NOMO-1 (cell line): Measurements from ENCODE around the gene STX8.
"Not testable (repeated sequence)": the region's sequence is repeated elsewhere in the genome, so short reads cannot be mapped to it uniquely, and the experiment has no call there.

Experiments used
- DNase-seq, 2 experiments: peaks; one replicate each; lab custom pipeline; 2025; ENCODE audit not compliant: unreplicated experiment in 2 of 2; lab: John Stamatoyannopoulos, UW

STX8 gene, protein sequence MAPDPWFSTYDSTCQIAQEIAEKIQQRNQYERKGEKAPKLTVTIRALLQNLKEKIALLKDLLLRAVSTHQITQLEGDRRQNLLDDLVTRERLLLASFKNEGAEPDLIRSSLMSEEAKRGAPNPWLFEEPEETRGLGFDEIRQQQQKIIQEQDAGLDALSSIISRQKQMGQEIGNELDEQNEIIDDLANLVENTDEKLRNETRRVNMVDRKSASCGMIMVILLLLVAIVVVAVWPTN

DNA sequence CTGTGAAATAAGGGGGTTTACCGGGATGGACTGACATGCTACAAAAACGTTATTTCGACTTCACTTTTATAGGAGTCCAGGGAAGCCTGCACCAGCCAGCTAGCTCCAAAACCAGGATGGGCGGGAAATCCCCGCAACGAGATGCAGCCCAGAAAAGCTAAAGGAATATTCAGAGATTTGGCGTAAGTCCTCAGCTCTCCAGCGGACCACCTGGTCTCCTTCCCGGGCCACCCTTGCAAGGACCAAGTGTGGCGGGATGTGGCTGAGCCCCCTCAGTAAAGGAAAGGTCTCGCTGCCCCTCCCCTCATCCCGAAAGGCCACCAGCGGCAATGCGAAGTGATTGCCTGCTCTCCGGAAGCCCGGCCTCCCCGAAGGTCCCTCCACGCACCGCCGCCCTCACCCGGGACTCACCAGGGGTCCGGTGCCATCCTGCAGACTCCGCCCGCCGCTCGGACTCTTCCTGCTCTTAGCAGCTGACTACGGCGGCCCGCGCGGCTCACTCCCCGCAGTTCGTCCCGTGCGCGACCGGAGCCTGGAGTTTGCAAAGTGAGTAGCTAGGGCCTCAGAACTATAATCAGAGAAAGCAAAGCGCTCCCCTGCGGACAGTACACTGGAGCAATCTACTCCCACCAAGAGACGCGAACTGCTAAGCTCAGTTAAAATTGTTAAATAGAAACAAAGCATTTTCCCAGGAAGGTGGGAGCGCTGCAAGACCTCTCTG lies at the start of gene STX8:
STX8 (minus strand) TSS at position 440 of the 721 bp plus-strand sequence; CDS start at position 428, 12 bp downstream.
- DNase-seq = peak; percentile 78 to 82

GRCh38 chr17:9622961-9623360 lies 47.3 kb upstream of the STX8 start:
- DNase-seq = no peak

- no peak for DNase-seq
These were observed 39.9 kb upstream of the STX8 start for GRCh38 chr17:9615486-9615885.

- no peak for DNase-seq
These were observed 36.4 kb upstream of the STX8 start for GRCh38 chr17:9612006-9612405.

GRCh38 chr17:9611557-9611956 lies 35.9 kb upstream of the STX8 start:
- no peak for DNase-seq

- DNase-seq = not testable (repeated sequence)
These were observed 31.4 kb upstream of the STX8 start for GRCh38 chr17:9607058-9607457.

- no peak for DNase-seq
These were observed 30.8 kb upstream of the STX8 start for GRCh38 chr17:9606453-9606852.

DNA sequence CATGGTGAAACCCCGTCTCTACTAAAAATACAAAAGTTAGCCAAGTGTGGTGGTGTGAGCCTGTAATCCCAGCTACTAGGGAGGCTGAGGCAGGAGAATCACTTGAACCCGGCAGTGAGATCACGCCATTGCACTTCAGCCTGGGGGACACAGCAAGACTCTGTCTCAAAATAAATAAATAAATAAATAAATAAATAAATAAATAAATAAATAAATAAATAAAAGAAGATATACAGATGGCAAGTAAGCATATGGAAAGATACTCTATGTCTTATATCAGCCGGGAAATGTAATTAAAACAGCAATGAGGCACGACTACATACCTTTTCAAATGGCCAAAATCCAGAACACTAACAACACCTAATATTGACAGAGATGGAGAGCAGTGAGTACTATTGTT lies 29.0 kb upstream of the STX8 start:
- DNase-seq = not testable (repeated sequence)

GRCh38 chr17:9598661-9599060 lies 23.0 kb upstream of the STX8 start:
- no peak for DNase-seq

GRCh38 chr17:9597638-9598037 lies 22.0 kb upstream of the STX8 start:
- not testable (repeated sequence) for DNase-seq

DNA sequence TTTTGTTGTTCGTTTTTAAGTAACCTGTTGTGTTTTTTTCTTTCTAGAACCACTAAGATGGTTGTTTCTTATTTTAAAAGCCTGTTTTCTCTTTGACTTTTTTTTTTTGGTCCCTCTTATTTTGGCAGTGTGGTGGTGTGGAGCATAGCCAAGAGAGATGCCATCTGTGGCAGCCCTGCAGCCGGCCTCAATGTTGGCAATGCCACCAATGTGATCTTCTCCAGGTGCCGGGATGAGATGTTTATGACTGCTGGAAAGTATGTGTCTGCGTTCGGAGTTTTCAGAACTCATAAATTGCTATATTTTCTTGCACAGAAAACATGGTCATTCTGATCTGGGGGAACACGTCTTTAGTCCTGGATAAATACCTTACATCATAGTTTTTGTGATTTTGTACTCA lies 18.4 kb upstream of the STX8 start:
- DNase-seq = no peak

- DNase-seq = no peak
These were observed 12.5 kb upstream of the STX8 start for GRCh38 chr17:9587969-9588656.

DNA sequence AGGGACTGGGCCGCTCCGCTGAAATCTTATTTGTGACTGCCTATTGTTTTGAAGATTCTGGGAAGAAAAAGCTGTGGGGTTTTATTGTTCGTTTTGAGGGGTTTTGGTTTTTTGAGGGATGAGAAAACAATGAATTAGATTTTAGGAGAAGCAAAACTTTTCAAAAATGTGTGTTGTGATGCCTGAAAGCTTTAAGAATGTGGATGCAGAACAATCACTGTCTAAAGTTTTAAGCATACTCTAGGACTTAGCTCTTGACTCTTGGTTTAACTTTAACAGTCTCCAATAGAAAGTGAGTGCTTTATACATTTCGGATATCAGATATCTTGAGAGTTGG lies 1.7 kb upstream of the STX8 start:
- peak in 1 of 2 experiments; percentile 25 for DNase-seq

- peak; percentile 8 to 53 for DNase-seq
These were observed 1.1 kb upstream of the STX8 start, which contains the start of gene CFAP52 for GRCh38 chr17:9576521-9577372. Gene CFAP52, plus strand, starts transcription at chr17:9576642. Its CDS starts 54 bp downstream, at chr17:9576696.

DNA sequence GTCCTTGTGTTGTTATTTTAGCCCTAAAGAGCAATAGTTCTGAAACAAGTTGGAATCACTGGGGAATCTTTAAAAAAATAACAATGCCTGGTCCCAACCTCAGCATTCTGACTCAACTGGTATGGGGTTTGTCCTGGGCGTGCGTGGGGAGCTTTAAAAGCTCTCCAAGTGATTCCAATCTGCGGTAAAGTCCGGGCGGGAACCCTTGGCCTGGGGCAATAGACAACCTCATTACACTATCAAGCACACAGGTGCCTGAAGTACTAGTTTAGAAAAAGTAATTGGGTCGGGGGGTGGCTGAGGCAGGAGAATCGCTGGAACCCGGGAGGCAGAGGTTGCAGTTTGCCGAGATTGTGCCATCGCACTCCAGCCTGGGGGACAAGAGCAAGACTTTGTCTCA lies 4.4 kb downstream of the STX8 start:
- DNase-seq = no peak

- no peak for DNase-seq
These were observed 6.5 kb downstream of the STX8 start for GRCh38 chr17:9568957-9569588.

DNA sequence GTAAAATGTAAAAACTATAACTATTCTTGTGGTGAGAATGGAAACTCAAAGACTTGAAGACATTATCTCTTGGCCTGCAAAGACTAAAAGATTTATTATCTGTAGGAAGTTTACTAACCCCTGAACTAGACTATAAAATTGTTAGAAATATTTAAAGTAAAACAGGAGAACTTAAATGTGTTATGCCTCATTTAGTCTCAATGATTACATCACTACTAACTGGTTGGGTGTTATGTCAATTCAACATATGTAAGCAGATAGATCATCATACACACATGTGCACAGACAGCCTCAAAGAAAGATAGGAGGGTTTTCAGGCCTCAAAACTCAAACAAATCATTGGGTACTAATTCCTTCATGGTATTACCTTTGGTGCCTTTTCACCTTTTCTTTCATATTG lies 7.6 kb downstream of the STX8 start:
- DNase-seq = no peak

- not testable (repeated sequence) for DNase-seq
These were observed 8.9 kb downstream of the STX8 start for GRCh38 chr17:9566739-9567138.

GRCh38 chr17:9566067-9566466 lies 9.6 kb downstream of the STX8 start:
- no peak for DNase-seq

GRCh38 chr17:9564104-9564503 lies 11.5 kb downstream of the STX8 start:
- DNase-seq = no peak
